Neural crest cell (in vitro differentiated cells): ENCODE results near the gene CFAP77. TPM values are rescaled to one million over a fixed set of nuclear protein-coding genes. Genes with fewer than 3 reads are reported as not detected.

ENCODE experiments used
- DNase-seq: peaks from one replicate; pipeline ENCODE4 v3.0.0; 2021; ENCODE audit warnings: low read depth, mixed read lengths, low spot score
- H3K27ac Mint-ChIP-seq: one replicate; pipeline ENCODE4 v1.8.0; 2021; ENCODE audit warnings: mild to moderate bottlenecking, mixed read lengths; ENCODE audit not compliant: unreplicated experiment
- H3K27me3 Mint-ChIP-seq: 2 replicates; pipeline ENCODE4 v1.8.0; 2021; ENCODE audit warnings: low read depth, mild to moderate bottlenecking, mixed read lengths
- H3K36me3 Mint-ChIP-seq: 2 replicates; pipeline ENCODE4 v1.8.0; 2021; ENCODE audit warnings: low read depth, mild to moderate bottlenecking, mixed read lengths
- H3K4me1 Mint-ChIP-seq: 2 replicates; pipeline ENCODE4 v1.8.0; 2021; ENCODE audit warnings: mixed read lengths
- H3K4me3 Mint-ChIP-seq: one replicate; pipeline ENCODE4 v1.8.0; 2021; ENCODE audit warnings: mild to moderate bottlenecking, mixed read lengths
- H3K9me3 Mint-ChIP-seq: 2 replicates; pipeline ENCODE4 v1.8.0; 2021; ENCODE audit warnings: mixed read lengths
- CTCF ChIP-seq: fragments of 200-600 bp; sonication (generic); conservative IDR thresholded peaks from 2 replicates; pipeline ENCODE4 v1.5.0; 2021; ENCODE audit warnings: antibody characterized with exemption, mild to moderate bottlenecking
- long read RNA-seq: library from polyadenylated mRNA; unstranded; transcript quantifications from one replicate; pipeline ENCODE4 v2.0.0, GENCODE V29; 2020
- total RNA-seq: library from RNA; stranded (reverse); gene quantifications from 2 replicates; pipeline ENCODE4 v1.2.1, GENCODE V29; 2021

CFAP77 gene
- 0.23 and 0.27 TPM in 2 replicates for total RNA-seq
- long read RNA-seq: 0 reads

DNA sequence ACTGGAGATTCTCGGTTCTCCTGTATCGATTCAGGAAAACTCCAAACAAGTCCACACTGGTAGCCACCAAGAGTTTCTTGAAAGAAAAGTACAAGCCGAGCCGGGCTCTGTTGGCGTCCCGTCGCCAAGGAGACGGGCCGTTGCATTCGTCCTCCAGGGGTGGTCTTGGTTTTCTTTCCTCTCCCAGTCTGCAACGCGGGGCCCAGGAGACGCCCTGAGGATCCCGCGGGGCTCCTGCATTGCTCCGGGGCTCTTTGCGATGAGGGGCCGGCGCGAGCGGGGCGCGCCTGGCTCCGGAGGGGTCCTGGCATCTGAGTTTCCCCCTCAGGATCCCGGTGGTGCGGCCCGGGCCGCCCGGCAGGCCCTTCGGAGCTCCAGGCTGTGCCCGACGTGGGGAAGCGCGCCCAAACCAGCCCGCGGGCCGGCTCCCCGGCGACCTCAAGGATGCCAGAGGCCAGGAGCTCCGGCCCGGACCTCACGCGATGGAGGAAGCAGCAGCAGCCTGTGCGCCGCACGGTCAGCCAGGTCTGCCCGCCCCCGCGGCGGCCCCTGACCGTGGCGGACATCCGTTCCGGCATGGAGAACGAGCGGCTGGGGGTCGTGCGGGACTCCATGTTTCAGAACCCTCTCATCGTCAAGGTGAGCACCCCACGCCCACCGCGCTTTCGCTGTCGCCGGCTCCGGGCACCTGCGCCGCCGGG, at the start of gene CFAP77:
TSS of gene CFAP77 (plus strand) at position 384 of the 701 bp plus-strand sequence. CDS start at position 445, 61 bp downstream.
- peaks cover 42% of the 10 kb centered on the region for H3K4me1 Mint-ChIP-seq
- no peak within 1 kb of the TSS for H3K27ac Mint-ChIP-seq
- peak; percentile 44 for DNase-seq
- peaks cover 60% of the 10 kb centered on the region for H3K27me3 Mint-ChIP-seq
- no peak for TF ChIP-seq CTCF
- peak within 1 kb of the TSS; percentile 82 for H3K4me3 Mint-ChIP-seq
- no peaks in the 10 kb centered on the region for H3K36me3 Mint-ChIP-seq
- no peaks in the 10 kb centered on the region for H3K9me3 Mint-ChIP-seq

- Mint-ChIP-seq H3K4me3 (no peak overlapping the region), H3K36me3 (no peaks in the 10 kb centered on the region), H3K27me3 (no peaks in the 10 kb centered on the region), H3K27ac (no peak overlapping the region), H3K4me1 (no peaks in the 10 kb centered on the region), H3K9me3 (no peaks in the 10 kb centered on the region)
- no peak for TF ChIP-seq CTCF
- no peak for DNase-seq
These were observed 45.9 kb upstream of the CFAP77 start for GRCh38 chr9:132364068-132364467.

- no peaks in the 10 kb centered on the region for H3K27me3 Mint-ChIP-seq
- no peaks in the 10 kb centered on the region for H3K9me3 Mint-ChIP-seq
- no peak overlapping the region for H3K4me3 Mint-ChIP-seq
- no peaks in the 10 kb centered on the region for H3K4me1 Mint-ChIP-seq
- no peak overlapping the region for H3K27ac Mint-ChIP-seq
- no peak for TF ChIP-seq CTCF
- DNase-seq: no peak
- H3K36me3 Mint-ChIP-seq: no peaks in the 10 kb centered on the region
These were observed 44.0 kb upstream of the CFAP77 start for GRCh38 chr9:132365986-132366385.

GRCh38 chr9:132366481-132366880, 43.5 kb upstream of the CFAP77 start:
- Mint-ChIP-seq H3K4me1 (no peaks in the 10 kb centered on the region), H3K27me3 (no peaks in the 10 kb centered on the region), H3K4me3 (no peak overlapping the region), H3K36me3 (no peaks in the 10 kb centered on the region), H3K9me3 (no peaks in the 10 kb centered on the region), H3K27ac (no peak overlapping the region)
- no peak for DNase-seq
- no peak for TF ChIP-seq CTCF

- H3K27me3 Mint-ChIP-seq: no peaks in the 10 kb centered on the region
- no peak for TF ChIP-seq CTCF
- no peaks in the 10 kb centered on the region for H3K9me3 Mint-ChIP-seq
- H3K4me1 Mint-ChIP-seq: peaks cover 5% of the 10 kb centered on the region
- no peaks in the 10 kb centered on the region for H3K36me3 Mint-ChIP-seq
- no peak for DNase-seq
- no peak overlapping the region for H3K4me3 Mint-ChIP-seq
- peak overlapping the region; percentile 39 for H3K27ac Mint-ChIP-seq
These were observed 42.2 kb upstream of the CFAP77 start for GRCh38 chr9:132367613-132368313.
